CD4-positive, alpha-beta T cell treated with Interferon alpha-2 for 1 hour (primary cell): ENCODE results near the gene CDKN2B-AS1.

Source experiments
- DNase-seq, 2 donors: peaks; one replicate each; pipeline ENCODE4 v3.0.0-alpha.2; 2020 to 2022

Gene CDKN2B-AS1

DNA sequence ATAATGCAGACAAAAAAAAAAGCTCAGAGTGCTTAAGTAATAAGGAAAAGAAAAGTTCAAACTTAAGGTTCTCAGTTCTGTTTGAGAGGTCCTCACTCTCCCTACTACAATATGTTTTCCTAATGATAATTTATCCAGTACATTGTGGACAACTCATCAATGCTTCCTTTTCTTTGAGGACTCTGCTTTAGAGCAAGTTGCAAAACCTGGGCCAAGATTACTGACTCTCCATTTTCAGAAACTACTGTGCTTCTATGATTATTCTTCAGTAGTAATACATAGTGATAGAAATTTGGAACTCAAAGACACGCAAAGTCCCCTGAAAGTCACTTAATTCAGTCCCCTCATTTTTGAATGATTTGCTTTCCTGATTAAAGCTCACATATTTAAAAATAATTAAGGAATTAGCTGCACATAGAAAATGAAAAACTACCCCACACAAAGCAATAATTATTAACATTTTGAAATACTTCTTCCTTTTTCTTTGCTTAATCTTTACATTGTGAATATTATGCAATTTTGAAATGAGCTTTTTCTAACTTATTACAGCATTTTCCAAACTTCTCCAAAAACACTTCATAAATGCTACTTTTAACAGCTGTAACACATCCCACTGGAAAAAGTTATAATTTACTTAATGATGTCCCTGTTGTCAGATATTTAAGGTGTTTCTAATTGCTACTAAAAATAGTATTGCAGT, 11.6 kb upstream of the CDKN2B-AS1 start:
- DNase-seq = no peak

DNA sequence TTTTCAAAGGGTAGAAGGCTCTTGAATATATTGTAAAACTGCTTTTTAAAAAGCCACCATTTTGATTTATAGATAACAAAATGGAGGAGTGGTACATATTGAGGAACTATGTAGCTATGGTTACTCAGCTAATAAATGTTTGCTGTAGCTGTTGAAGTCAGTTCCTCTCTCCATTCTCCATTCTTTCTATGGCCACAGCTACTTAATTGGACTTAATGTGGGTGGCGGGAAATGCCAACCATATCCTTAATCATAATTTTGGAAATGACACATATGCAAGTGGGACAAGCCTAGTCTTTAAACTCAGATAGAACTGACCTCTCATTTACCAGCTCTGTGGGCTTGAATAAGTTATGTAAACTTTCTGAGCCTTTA, 11.0 kb upstream of the CDKN2B-AS1 start:
- no peak for DNase-seq

DNA sequence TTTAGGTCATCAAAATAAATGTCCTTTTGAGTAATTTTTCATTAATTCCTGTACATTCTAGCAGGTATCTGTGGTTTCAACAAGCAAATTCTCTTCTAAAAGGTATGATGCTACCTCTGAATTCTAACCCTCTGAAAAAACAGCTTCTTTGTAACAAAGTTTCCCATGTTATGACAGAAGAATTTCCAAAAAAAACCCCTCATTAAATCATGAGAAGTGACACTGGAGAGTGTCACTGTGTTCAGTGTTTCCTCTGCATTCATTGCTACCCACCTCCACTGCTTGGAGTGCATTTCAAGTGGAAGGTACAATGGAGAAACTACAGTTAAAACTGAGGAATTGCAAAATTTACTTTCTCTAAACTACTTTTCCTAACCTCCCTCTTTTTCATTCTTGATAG, 10.5 kb upstream of the CDKN2B-AS1 start:
- DNase-seq = no peak

DNA sequence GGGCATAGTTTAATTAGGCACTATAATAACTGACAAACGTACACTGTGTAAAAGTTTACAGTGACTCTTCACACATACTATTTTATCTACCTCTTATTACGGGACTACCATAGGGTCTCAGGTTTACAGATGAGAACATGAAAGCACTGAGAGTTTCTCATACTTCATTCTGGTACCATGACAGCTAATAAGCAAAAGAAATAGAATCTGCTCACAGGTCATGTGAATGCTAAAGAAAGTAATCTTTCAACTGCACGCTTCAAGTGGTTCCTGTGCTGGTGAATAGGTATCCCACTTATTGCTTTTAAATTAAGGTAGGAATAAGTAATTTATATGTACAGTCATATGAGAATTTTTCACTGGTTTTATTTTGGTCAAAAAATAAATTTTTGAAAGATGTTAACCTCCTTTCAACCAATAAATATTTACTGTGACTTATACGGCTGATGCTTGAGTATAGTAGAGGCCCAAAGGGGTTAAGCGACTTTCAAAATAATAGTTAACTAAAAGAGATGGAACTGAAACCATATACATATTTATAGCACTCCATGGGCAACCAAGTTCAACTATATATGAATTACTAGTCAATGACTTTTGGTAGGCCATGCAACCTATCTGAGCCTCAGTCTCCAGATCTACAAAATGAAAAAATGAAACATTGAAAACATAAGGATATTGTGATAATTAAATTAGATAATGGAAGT, 8.5 kb upstream of the CDKN2B-AS1 start:
- DNase-seq = no peak

- no peak for DNase-seq
Measured at GRCh38 chr9:21988056-21988990, 6.3 kb upstream of the CDKN2B-AS1 start.

- no peak for DNase-seq
Measured at GRCh38 chr9:21989440-21990189, 5.0 kb upstream of the CDKN2B-AS1 start.

- no peak for DNase-seq
Measured at GRCh38 chr9:21991072-21991959, 3.3 kb upstream of the CDKN2B-AS1 start.

DNA sequence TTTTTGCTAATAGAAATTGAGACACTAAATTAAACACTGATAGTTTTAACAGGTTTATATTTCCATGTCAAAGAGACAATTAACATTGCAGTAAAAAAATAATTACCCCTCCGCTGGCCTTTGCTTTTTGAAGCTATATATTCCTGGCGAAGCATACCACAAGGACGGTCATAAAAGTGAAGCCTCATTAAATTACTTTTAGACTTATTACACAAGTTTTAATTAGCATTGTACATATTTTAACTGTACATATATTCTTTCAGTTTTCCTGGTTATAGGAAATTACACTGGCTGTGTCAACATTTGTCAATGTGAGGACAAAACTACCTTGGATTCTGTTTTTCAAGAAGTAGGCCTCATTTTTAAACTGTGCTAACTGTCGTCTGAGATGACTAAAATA, 1.6 kb upstream of the CDKN2B-AS1 start:
- no peak for DNase-seq

DNA sequence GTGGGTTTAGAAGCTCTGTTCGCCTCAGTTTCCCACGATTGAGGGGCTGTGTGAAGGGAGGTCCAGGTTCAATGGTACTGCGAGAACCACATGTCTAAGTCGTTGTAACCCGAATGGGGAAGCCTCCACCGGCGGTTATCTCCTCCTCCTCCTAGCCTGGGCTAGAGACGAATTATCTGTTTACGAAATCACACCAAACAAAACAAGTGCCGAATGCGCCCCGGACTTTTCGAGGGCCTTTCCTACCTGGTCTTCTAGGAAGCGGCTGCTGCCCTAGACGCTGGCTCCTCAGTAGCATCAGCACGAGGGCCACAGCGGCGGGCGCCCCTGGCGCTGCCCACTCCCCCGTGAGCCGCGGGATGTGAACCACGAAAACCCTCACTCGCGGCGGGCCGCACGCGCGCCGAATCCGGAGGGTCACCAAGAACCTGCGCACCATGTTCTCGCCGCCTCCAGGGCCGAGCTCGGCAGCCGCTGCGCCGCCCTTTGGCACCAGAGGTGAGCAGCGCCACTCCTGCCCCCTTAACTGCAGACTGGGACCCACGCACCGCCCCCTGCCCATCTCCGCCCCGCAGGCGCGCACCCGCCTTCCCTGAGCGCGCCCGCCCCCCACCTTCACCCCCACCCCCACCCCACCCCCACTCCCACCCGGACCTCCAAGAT, 567 bp upstream of the CDKN2B-AS1 start, which contains the start of gene CDKN2A:
Gene CDKN2A, minus strand, starts transcription at position 500 of the 663 bp plus-strand sequence.
- DNase-seq = peak; percentile 52 to 71

DNA sequence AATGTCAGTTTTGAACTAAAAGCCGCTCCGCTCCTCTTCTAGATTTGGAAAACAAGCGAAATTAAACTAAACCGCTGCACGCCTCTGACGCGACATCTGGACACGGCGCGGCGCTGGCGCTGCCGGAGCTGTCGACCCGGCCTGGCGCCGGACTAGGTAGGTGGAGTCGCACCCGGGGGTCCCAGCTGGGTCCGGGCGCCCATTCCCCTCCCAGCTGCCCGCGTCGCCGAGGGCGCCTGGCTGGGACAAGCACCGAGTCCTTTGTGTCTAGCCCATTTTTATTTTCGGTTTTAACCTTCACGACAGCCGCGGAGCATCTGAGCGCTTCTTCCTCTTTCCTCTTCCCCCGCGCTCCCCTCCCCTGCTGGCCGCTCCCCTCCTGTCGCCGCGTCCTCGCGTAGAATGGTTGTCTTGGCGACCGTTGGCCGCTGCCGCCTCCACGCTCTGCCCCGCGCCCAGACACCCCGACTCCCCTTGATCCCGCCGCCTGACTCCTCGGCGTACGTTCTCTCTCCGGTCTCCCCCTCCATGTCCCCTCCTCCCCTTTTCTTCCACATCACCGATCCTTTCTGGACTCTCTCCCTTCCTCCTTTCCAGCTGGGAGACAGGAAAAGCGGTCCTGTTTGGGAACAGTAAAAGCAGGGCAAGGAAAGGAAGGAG, 545 bp downstream of the CDKN2B-AS1 start:
- DNase-seq = peak; percentile 87 to 89

GRCh38 chr9:21995666-21996398, 1.2 kb downstream of the CDKN2B-AS1 start:
- DNase-seq = peak; percentile 24 to 32

- DNase-seq = no peak
Measured at GRCh38 chr9:21996438-21996837, 1.8 kb downstream of the CDKN2B-AS1 start.

- no peak for DNase-seq
Measured at GRCh38 chr9:21996858-21997257, 2.3 kb downstream of the CDKN2B-AS1 start.

DNA sequence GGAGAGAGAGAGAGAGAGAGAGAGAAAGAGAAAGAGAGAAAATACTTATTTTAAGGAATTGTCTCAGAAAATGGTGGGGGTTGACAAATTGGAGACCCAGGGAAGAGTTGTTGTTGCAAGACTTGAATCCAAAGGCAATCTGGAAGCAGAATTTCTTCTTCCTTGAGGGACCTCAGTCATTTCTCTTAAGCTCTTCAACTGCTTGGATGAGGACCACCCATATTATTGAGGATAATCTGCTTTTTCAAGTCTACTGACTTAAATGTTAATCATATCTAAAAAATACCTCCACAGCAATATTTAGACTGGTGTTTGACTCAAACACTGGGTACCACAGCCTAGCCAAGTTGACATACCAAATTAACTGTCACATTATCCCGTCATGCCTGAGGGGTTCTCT, 2.9 kb downstream of the CDKN2B-AS1 start:
- DNase-seq = no peak

DNA sequence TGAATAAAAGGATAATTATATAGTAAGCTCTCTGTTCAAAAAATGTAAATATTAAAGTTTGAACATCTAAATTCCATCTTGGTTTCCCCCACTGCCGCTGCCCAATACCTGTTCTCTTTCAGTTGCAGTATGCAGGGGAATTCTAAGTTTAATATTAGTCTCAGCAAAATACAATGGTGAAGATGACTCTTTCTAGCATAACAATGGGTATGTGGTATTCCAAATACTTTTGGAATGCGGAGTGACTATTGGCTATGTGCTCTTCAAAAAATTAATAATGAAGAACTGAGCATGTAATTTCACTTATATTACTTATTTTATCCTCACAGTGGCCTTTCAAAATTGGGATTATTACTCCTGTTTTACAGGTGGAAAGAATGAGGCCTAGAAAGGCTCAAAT, 3.4 kb downstream of the CDKN2B-AS1 start:
- no peak for DNase-seq

DNA sequence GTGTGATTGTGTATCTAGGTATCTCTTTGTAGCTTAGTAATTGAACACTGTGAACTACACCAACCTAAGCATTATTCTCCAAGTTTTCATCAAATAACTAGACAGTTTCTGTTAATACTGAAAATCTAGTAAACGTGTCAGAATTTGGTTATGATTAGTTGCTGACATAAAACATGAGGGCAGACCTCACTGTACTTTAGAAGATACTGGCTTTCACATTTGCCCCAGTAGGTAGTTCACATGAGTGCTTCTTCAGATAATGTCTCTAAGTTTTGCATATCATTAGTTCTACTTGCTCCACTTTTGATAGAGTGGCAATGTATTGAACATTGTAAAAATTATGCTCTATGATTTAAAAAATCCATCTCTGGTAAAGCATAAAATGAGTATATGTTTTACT, 7.4 kb downstream of the CDKN2B-AS1 start:
- DNase-seq = no peak

- peak in 1 of 2 donors; percentile 39 for DNase-seq
Measured at GRCh38 chr9:22005021-22005701, 10.6 kb downstream of the CDKN2B-AS1 start.

DNA sequence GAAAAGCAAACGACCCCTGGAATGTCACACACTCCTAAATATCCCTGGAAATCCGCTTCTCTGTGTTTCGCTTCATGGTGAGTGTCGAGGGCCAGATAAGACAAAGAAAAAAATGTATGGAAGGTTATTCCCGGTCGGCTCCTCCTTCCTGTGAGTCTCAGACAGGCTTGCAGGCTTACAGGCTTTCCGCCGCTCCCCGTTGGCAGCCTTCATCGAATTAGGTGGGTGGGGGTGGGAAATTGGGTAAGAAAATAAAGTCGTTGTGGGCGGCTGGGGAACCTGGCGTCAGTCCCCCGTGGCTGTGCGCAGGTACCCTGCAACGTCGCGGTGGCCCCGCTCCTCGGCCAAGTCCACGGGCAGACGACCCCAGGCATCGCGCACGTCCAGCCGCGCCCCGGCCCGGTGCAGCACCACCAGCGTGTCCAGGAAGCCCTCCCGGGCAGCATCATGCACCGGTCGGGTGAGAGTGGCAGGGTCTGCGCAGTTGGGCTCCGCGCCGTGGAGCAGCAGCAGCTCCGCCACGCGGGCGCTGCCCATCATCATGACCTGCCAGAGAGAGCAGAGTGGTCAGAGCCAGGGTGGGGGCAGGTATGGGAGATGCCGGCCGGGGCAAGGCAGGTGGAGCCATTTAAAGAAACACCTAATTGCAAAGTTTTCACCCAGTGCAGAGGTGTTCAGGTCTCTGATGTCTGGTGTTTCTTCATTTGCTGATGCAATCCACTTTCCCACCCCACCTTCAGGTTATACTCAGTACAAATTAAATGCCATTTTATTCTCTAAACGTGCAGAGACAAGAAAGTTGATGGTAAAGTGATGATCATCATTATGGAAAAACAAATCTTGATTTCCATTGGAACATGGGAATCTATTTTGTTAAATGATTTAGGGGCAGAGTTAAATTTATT, 11.4 kb downstream of the CDKN2B-AS1 start:
- no peak for DNase-seq
